ENCODE measurements around the gene BTBD6.

- TF ChIP-seq POLR2A (IDR thresholded peaks at IDR 0.05), result no peak
- TF ChIP-seq CTCF (IDR thresholded peaks at IDR 0.05), result no peak
Observed at GRCh38 chr14:105287249-105288102, 39.1 kb downstream of the BTBD6 start.
